GM10248 (cell line): ENCODE measurements around the gene SLC11A2.

Experiments used
- CTCF ChIA-PET: fragments of 300-600 bp; sonication (Branson Sonifier 250); formaldehyde crosslinking; extraction: SDS; loops from one replicate; lab custom pipeline; 2021; ENCODE audit warnings: antibody characterized with exemption; lab: Yijun Ruan, JAX
- POLR2A ChIA-PET: fragments of 350-650 bp; sonication (Branson Sonifier 250); formaldehyde crosslinking; extraction: SDS; loops from one replicate; lab custom pipeline; 2020; ENCODE audit warnings: antibody characterized with exemption; lab: Yijun Ruan, JAX
- DNase-seq: peaks from one replicate; pipeline ENCODE4 v3.0.0; 2012; ENCODE audit errors: extremely low spot score
- TF ChIP-seq, protein P1 (sequence below): IDR thresholded peaks from 2 replicates; pipeline ENCODE4 v1.5.1; 2012; ENCODE audit warnings: mild to moderate bottlenecking, low read depth; ENCODE audit errors: extremely low read depth, missing control alignments, control extremely low read depth

Gene SLC11A2

DNA sequence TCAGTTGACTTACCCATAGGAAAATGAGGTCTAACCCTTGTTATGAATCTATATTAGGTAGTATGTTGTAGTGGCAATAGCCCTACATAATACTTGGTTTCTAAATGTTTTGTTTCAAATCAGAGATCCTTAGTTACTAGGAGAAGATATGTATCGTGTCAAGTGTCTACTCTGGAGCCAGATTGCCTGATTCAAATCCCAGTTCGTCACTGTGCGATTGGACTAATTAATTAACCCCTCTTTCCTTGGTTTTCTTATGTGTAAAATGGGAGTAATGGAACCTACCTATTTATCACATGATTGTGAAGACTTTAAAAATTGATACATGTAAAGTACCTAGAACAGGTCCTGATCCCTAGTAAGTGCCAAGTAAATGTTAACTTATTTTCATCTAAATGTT, 23.3 kb upstream of the SLC11A2 start:
- DNase-seq: no peak
- TF ChIP-seq, protein P1, sequence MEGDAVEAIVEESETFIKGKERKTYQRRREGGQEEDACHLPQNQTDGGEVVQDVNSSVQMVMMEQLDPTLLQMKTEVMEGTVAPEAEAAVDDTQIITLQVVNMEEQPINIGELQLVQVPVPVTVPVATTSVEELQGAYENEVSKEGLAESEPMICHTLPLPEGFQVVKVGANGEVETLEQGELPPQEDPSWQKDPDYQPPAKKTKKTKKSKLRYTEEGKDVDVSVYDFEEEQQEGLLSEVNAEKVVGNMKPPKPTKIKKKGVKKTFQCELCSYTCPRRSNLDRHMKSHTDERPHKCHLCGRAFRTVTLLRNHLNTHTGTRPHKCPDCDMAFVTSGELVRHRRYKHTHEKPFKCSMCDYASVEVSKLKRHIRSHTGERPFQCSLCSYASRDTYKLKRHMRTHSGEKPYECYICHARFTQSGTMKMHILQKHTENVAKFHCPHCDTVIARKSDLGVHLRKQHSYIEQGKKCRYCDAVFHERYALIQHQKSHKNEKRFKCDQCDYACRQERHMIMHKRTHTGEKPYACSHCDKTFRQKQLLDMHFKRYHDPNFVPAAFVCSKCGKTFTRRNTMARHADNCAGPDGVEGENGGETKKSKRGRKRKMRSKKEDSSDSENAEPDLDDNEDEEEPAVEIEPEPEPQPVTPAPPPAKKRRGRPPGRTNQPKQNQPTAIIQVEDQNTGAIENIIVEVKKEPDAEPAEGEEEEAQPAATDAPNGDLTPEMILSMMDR: no peak
- ChIA-PET POLR2A (interaction anchor here (0.7 kb wide), 1 partner anchor 1347 kb away, joined by 3 read pairs; no protein-coding TSS in a partner anchor), CTCF (interaction anchor here (1.2 to 5.4 kb wide), 2 partner anchors 21 to 291 kb away, joined by 4 to 20 read pairs; no protein-coding TSS in a partner anchor)

DNA sequence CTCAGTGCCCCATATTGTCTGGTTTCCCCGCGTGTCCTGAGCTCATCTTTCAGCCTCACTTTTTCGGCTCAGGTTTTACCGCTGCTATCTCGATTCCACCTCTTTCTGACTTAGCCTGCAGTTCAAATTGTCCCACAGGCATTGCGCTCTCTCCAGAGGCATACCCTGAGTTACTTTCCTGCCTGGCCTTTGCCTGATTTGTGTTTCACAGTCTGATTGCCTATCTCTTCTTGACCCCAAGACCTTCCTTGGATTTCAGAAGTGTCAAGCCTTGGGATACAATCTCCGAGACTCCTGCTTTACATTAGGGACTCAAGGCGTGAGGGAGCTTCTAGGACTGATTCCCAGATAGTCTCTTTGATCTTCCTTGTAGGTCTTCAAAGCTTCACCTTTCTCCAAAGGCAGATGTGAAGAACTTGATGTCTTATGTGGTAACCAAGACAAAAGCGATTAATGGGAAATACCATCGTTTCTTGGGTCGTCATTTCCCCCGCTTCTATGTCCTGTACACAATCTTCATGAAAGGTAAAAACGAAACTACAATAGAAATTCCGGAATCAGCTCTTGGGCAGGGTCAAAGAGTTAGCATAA, 22.6 kb upstream of the SLC11A2 start:
- TF ChIP-seq, protein P1: no peak
- ChIA-PET CTCF (interaction anchor here (0.7 to 5.4 kb wide), 7 partner anchors 14 to 292 kb away, joined by 3 to 20 read pairs (median 3); no protein-coding TSS in a partner anchor), POLR2A (no interaction called here)
- DNase-seq: no peak

DNA sequence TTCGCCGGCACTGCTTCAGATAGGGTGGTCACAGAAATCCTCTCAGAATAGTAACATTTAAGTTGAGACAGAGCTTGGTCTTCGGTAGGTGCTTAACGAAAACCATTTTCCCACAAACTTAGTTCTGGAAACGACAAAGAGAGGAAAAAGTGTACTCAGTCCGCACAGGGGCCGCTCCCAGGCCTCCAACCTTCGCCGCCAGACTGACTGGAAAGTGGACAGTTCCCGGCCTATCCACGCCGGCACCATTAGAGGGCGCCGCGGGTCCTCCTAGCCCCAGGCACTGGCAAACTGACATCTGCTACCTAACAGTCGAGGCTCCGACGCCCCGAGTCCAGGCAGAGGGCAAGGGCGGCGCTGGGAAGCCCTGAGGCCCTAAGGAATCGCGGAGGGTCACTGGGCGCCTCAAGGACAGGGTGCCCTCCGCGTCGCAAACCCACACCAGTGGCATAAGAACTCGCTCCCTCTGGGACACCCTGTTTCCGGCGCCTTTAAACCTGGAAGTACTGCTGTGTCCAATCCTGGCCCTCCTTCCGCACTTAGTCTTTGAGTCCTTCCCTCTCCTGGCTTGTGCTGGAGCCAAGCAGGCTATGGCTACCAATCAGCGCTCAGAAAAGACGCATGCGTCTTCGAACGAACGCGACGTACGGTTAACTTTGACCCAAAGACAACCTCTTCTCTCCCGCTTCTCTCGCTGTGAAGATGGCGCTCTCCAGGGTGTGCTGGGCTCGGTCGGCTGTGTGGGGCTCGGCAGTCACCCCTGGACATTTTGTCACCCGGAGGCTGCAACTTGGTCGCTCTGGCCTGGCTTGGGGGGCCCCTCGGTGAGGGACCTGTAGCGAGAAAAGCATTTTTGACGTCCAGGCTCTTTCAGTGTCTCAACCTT, 21.7 kb upstream of the SLC11A2 start, which contains the start of gene LETMD1:
Gene LETMD1, plus strand, starts transcription at position 673 of the 886 bp plus-strand sequence. Its CDS starts 30 bp downstream, at position 703.
- CTCF ChIA-PET: interaction anchor here (0.7 to 5.4 kb wide), 12 partner anchors 11 to 293 kb away, joined by 3 to 20 read pairs (median 3); partner anchors contain the start of gene DAZAP2
- DNase-seq: peak; percentile 94
- POLR2A ChIA-PET: no interaction called here
- TF ChIP-seq, protein P1: peak; percentile 92

DNA sequence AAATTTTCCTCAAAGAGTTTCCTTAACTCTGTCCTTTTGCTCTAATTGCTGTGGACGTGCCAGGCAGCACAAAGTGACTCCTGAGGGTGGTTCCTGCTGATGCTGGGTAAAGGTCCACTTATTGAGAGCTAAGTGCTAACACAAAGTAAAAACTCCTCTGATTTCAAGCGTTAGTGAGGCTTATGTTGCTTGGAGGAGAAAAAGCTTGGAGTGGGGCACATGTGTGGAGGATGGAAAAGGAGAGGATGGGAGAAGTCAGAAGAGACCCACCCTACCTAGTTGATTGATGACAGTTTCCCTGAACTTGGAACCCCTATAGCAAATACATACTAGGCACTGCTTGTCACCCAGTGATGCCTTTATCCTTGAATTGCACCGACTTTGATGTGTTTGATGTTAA, 10.1 kb upstream of the SLC11A2 start:
- CTCF ChIA-PET: interaction anchor here (1.3 kb wide), 1 partner anchor 211 kb away, joined by 3 read pairs; no protein-coding TSS in a partner anchor
- no peak for DNase-seq
- TF ChIP-seq, protein P1: no peak
- POLR2A ChIA-PET: interaction anchor here (1.0 kb wide), 1 partner anchor 47 kb away, joined by 3 read pairs; the partner anchor contains the start of gene CSRNP2

DNA sequence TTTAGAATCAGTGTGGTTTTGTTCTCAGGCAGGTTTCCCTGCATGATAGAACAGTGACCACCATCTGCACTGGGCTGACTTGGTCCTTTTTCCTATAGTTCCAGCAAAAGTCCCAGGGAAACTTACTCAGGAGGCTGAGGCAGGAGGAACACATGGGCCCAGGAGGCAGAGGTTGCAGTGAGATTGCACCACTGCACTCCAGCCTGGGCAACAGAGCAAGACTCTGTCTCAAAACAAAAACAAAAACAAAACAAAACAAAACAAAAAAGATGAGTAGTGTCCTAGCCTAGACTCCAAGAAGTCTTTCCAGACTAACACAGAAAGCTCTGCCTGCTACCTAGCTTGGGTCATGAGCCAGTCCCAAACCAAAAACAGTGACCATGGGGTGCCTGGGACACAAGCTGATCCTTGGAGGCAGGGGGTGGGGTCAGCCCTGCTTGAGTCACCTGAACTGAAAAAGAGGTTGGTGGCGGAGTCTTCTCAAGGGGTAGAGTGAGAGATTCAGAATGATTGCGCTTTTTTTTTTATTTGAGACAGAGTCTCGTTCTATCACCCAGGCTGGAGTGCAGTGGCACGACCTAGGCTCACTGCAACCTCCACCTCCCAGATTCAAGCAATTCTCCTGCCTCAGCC, 7.4 kb upstream of the SLC11A2 start:
- no peak for DNase-seq
- POLR2A ChIA-PET: no interaction called here
- CTCF ChIA-PET: no interaction called here
- TF ChIP-seq, protein P1: no peak

DNA sequence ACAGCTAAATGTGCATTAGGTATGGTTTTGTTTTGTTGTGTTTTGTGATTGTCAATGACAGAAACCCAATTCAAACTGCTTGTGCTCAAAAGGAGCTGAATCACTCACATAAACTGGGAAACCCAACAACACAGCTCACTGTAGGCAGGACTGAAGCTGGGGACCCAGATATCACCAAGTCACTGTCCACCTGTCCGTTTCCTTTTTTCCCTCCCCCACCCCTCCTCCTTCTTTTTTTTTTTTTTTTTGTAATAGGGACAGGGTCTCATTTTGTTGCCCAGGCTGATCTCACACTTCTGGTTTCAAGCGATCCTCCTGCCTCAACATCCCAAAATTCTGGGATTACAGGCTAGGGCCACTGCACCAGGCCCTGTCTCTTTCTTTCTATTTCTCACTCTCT, 6.9 kb upstream of the SLC11A2 start:
- ChIA-PET CTCF (no interaction called here), POLR2A (no interaction called here)
- no peak for DNase-seq
- TF ChIP-seq, protein P1: no peak
